ENCODE data around the gene CFAP206. TPM values are rescaled to one million over a fixed set of nuclear protein-coding genes. Genes with fewer than 3 reads are reported as not detected.
"Not testable (repeated sequence)": the region's sequence is repeated elsewhere in the genome, so short reads cannot be mapped to it uniquely, and the experiment has no call there.

Gene CFAP206
- total RNA-seq, 1 donor: 0.36 TPM

DNA sequence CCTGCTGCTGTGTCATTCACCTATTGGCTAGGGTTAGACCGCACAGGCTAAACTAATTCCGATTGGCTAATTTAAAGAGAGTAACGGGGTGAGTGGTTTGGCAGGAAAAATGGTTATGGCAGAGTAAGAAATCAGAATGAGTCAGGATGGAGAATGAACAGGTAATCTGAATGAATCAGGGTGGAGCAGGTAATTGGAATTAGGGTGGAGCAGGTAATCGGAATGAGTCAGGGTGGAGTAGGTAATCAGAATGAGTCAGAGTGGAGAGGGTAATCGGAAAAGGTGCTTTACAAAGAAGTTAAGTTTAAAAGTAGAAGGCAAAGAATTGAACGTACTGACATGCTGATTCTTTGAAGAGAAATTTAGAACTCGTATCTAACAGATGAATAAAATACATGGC, 76.7 kb downstream of the CFAP206 start:
- H3K27ac ChIP-seq (ENCODE audit: low read depth, low read length): no peak overlapping the region
- H3K36me3 ChIP-seq (ENCODE audit: insufficient read depth, low read length): peaks cover 9% of the 10 kb centered on the region
- H3K4me3 ChIP-seq (ENCODE audit: insufficient read depth, low read length): no peak overlapping the region
- peaks cover 5% of the 10 kb centered on the region for H4K20me1 ChIP-seq (ENCODE audit: insufficient read depth, low read length)
- H3K79me2 ChIP-seq (ENCODE audit: insufficient read depth, low read length): no peaks in the 10 kb centered on the region
- TF ChIP-seq, protein P1, sequence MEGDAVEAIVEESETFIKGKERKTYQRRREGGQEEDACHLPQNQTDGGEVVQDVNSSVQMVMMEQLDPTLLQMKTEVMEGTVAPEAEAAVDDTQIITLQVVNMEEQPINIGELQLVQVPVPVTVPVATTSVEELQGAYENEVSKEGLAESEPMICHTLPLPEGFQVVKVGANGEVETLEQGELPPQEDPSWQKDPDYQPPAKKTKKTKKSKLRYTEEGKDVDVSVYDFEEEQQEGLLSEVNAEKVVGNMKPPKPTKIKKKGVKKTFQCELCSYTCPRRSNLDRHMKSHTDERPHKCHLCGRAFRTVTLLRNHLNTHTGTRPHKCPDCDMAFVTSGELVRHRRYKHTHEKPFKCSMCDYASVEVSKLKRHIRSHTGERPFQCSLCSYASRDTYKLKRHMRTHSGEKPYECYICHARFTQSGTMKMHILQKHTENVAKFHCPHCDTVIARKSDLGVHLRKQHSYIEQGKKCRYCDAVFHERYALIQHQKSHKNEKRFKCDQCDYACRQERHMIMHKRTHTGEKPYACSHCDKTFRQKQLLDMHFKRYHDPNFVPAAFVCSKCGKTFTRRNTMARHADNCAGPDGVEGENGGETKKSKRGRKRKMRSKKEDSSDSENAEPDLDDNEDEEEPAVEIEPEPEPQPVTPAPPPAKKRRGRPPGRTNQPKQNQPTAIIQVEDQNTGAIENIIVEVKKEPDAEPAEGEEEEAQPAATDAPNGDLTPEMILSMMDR (IDR thresholded peaks at IDR 0.05; ENCODE audit: extremely low read depth, low read depth, low read length): no peak
- no peaks in the 10 kb centered on the region for H3K27me3 ChIP-seq (ENCODE audit: insufficient read depth, low read length)
- DNase-seq (ENCODE audit: insufficient read length, low spot score, missing footprints): no peak
- H3K9me3 ChIP-seq (ENCODE audit: low read depth, low read length): no peaks in the 10 kb centered on the region
- H3K4me1 ChIP-seq (ENCODE audit: insufficient read depth, low read length): peaks cover 5% of the 10 kb centered on the region
- H2AFZ ChIP-seq (ENCODE audit: low read length): no peak overlapping the region
- H3K4me2 ChIP-seq (ENCODE audit: insufficient read depth, low read length): no peak overlapping the region

- TF ChIP-seq, protein P1 (IDR thresholded peaks at IDR 0.05; ENCODE audit: extremely low read depth, low read depth, low read length): no peak
- H4K20me1 ChIP-seq (ENCODE audit: insufficient read depth, low read length): peaks cover 5% of the 10 kb centered on the region
- no peaks in the 10 kb centered on the region for H3K9me3 ChIP-seq (ENCODE audit: low read depth, low read length)
- H2AFZ ChIP-seq (ENCODE audit: low read length): no peak overlapping the region
- H3K36me3 ChIP-seq (ENCODE audit: insufficient read depth, low read length): peaks cover 8% of the 10 kb centered on the region
- H3K27ac ChIP-seq (ENCODE audit: low read depth, low read length): no peak overlapping the region
- H3K4me1 ChIP-seq (ENCODE audit: insufficient read depth, low read length): peaks cover 5% of the 10 kb centered on the region
- no peak overlapping the region for H3K4me2 ChIP-seq (ENCODE audit: insufficient read depth, low read length)
- no peak for DNase-seq (ENCODE audit: insufficient read length, low spot score, missing footprints)
- H3K79me2 ChIP-seq (ENCODE audit: insufficient read depth, low read length): no peaks in the 10 kb centered on the region
- no peak overlapping the region for H3K4me3 ChIP-seq (ENCODE audit: insufficient read depth, low read length)
- H3K27me3 ChIP-seq (ENCODE audit: insufficient read depth, low read length): no peaks in the 10 kb centered on the region
Observed at GRCh38 chr6:87487555-87487954, 79.8 kb downstream of the CFAP206 start.

DNA sequence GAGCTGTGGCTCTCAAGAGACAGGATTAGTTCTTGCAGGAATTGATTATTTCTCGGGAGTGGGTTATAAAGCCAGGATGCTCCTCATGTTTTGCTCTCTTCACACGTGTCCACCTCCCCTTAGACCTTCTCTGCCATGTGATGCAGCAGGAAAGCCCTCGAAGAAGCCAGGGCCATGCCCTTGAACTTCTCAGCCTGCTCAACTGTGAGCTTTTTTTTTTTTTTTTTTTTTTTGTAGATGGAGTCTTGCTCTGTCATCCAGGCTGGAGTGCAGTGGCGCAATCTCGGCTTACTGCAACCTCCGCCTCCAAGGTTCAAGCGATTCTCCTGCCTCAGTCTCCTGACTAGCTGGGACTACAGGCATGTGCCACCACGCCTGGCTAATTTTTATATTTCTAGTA, 81.6 kb downstream of the CFAP206 start:
- H3K27ac ChIP-seq (ENCODE audit: low read depth, low read length); H4K20me1 ChIP-seq (ENCODE audit: insufficient read depth, low read length); H3K9me3 ChIP-seq (ENCODE audit: low read depth, low read length); H3K4me1 ChIP-seq (ENCODE audit: insufficient read depth, low read length); H3K4me2 ChIP-seq (ENCODE audit: insufficient read depth, low read length); H3K4me3 ChIP-seq (ENCODE audit: insufficient read depth, low read length); DNase-seq (ENCODE audit: insufficient read length, low spot score, missing footprints); H2AFZ ChIP-seq (ENCODE audit: low read length); H3K27me3 ChIP-seq (ENCODE audit: insufficient read depth, low read length); H3K36me3 ChIP-seq (ENCODE audit: insufficient read depth, low read length); H3K79me2 ChIP-seq (ENCODE audit: insufficient read depth, low read length): not testable (repeated sequence)

GRCh38 chr6:87494761-87495422, 87.1 kb downstream of the CFAP206 start:
- no peaks in the 10 kb centered on the region for H3K9me3 ChIP-seq (ENCODE audit: low read depth, low read length)
- no peak overlapping the region for H3K4me2 ChIP-seq (ENCODE audit: insufficient read depth, low read length)
- peaks cover 9% of the 10 kb centered on the region for H3K36me3 ChIP-seq (ENCODE audit: insufficient read depth, low read length)
- H3K4me1 ChIP-seq (ENCODE audit: insufficient read depth, low read length): no peaks in the 10 kb centered on the region
- TF ChIP-seq, protein P1 (IDR thresholded peaks at IDR 0.05; ENCODE audit: extremely low read depth, low read depth, low read length): no peak
- H3K27ac ChIP-seq (ENCODE audit: low read depth, low read length): no peak overlapping the region
- no peak overlapping the region for H2AFZ ChIP-seq (ENCODE audit: low read length)
- DNase-seq (ENCODE audit: insufficient read length, low spot score, missing footprints): no peak
- no peak overlapping the region for H3K4me3 ChIP-seq (ENCODE audit: insufficient read depth, low read length)
- no peaks in the 10 kb centered on the region for H3K79me2 ChIP-seq (ENCODE audit: insufficient read depth, low read length)
- H4K20me1 ChIP-seq (ENCODE audit: insufficient read depth, low read length): no peaks in the 10 kb centered on the region
- H3K27me3 ChIP-seq (ENCODE audit: insufficient read depth, low read length): no peaks in the 10 kb centered on the region

All from osteoblast (primary cell).